Esophagus squamous epithelium (tissue), 4 donors: ENCODE measurements around the gene RBMS3.

Source experiments
- POLR2A ChIP-seq, 4 donors: fragments of 450-650 bp; IDR thresholded peaks; one replicate each; pipeline ENCODE4 v1.6.1; 2017; ENCODE audit warnings: antibody characterized with exemption in 4 of 4, mild to moderate bottlenecking in 4 of 4, moderate library complexity in 3 of 4
- TF ChIP-seq, protein P1 (sequence below), 6 experiments: fragments of 450-650 bp in 4 of 6; fragments of 200-600 bp in 2 of 6; sonication (generic) in 2 of 6; IDR thresholded peaks; one replicate each; pipeline ENCODE4 v1.5.1; 2016 to 2019; ENCODE audit warnings: antibody characterized with exemption in 6 of 6, mild to moderate bottlenecking in 4 of 6, moderate library complexity in 4 of 6

DNA sequence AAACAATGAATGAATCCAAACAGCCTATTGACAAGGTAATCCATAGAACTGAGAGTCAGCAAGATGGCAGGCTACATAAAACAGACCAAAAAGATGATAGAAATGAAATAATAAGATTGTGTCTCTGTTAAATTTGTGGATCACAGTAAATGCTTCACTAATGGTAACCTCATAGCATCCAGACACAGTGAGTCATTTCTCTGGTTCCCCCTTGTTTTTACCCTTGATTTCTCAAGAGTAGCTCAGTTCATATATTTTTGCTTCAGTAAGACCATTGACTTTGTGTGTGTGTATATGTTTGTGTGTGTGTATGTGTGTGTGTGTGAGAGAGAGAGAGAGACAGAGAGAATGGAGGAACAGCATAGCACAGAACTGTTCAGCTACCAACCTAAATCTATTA lies 546.9 kb downstream of the RBMS3 start:
- TF ChIP-seq, protein P1, sequence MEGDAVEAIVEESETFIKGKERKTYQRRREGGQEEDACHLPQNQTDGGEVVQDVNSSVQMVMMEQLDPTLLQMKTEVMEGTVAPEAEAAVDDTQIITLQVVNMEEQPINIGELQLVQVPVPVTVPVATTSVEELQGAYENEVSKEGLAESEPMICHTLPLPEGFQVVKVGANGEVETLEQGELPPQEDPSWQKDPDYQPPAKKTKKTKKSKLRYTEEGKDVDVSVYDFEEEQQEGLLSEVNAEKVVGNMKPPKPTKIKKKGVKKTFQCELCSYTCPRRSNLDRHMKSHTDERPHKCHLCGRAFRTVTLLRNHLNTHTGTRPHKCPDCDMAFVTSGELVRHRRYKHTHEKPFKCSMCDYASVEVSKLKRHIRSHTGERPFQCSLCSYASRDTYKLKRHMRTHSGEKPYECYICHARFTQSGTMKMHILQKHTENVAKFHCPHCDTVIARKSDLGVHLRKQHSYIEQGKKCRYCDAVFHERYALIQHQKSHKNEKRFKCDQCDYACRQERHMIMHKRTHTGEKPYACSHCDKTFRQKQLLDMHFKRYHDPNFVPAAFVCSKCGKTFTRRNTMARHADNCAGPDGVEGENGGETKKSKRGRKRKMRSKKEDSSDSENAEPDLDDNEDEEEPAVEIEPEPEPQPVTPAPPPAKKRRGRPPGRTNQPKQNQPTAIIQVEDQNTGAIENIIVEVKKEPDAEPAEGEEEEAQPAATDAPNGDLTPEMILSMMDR (IDR thresholded peaks at IDR 0.05), result no peak
- no peak for TF ChIP-seq POLR2A (IDR thresholded peaks at IDR 0.05)
